MM.1S (cell line): ENCODE results near the gene TRPV5.

Experiments
- EZH2 ChIP-seq: fragments of 300-600 bp; sonication (generic); optimal IDR thresholded peaks from 2 replicates; pipeline ENCODE3; 2017; ENCODE audit warnings: low read depth, mild to moderate bottlenecking, antibody characterized with exemption, low read length, mixed read lengths
- TF ChIP-seq, protein P1 (sequence below): fragments of 300-600 bp; sonication (generic); IDR thresholded peaks from 2 replicates; pipeline ENCODE4 v1.5.1; 2016; ENCODE audit warnings: antibody characterized with exemption, low read length, mixed read lengths

GRCh38 chr7:142867097-142867378 is 66.5 kb downstream of the TRPV5 start:
- TF ChIP-seq, protein P1, sequence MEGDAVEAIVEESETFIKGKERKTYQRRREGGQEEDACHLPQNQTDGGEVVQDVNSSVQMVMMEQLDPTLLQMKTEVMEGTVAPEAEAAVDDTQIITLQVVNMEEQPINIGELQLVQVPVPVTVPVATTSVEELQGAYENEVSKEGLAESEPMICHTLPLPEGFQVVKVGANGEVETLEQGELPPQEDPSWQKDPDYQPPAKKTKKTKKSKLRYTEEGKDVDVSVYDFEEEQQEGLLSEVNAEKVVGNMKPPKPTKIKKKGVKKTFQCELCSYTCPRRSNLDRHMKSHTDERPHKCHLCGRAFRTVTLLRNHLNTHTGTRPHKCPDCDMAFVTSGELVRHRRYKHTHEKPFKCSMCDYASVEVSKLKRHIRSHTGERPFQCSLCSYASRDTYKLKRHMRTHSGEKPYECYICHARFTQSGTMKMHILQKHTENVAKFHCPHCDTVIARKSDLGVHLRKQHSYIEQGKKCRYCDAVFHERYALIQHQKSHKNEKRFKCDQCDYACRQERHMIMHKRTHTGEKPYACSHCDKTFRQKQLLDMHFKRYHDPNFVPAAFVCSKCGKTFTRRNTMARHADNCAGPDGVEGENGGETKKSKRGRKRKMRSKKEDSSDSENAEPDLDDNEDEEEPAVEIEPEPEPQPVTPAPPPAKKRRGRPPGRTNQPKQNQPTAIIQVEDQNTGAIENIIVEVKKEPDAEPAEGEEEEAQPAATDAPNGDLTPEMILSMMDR: no peak
- no peak for TF ChIP-seq EZH2
